ENCODE data around the gene KCNRG. TPM values are rescaled to one million over a fixed set of nuclear protein-coding genes. Genes with fewer than 3 reads are reported as not detected.

The KCNRG gene
- total RNA-seq, 2 experiments from 2014 or later = 0.27 to 0.70 TPM

- H3K36me3 Mint-ChIP-seq (ENCODE audit: low read depth) = peaks cover 78% of the 10 kb centered on the region
- no peak overlapping the region for H3K27ac Mint-ChIP-seq
- ATAC-seq (ENCODE audit: poor library complexity) = no peak
- POLR2A ChIA-PET = interaction anchor here (3.0 kb wide), 1 partner anchor 15 kb away, joined by 14 read pairs; the partner anchor contains the start of gene TRIM13
- no peak overlapping the region for H3K4me3 Mint-ChIP-seq
- DNase-seq = no peak
- CTCF ChIA-PET = no interaction called here
- intact Hi-C loops (cut with DNase I, micrococcal nuclease) = loop anchor here in 1 of 2 experiments (5.0 kb wide), 1 partner anchor 40 kb away; no protein-coding TSS in a partner anchor
- Histone ChIP-seq H3K27ac (ENCODE audit: low read depth in 1 of 2, low read length in 2 of 2) (no peak overlapping the region), H3K9me3 (ENCODE audit: control insufficient read depth in 1 of 2, insufficient read depth in 1 of 2, low read length in 2 of 2) (no peaks in the 10 kb centered on the region), H3K4me1 (ENCODE audit: insufficient read depth, low read length) (peaks cover 6% of the 10 kb centered on the region), H3K27me3 (ENCODE audit: control insufficient read depth in 1 of 2, insufficient read depth in 2 of 2, low read length in 2 of 2) (no peaks in the 10 kb centered on the region), H3K4me3 (ENCODE audit: low read length) (no peak overlapping the region), H3K36me3 (ENCODE audit: insufficient read depth, low read length) (peaks cover 55% of the 10 kb centered on the region)
- H3K4me1 Mint-ChIP-seq (ENCODE audit: low read depth) = peaks cover 56% of the 10 kb centered on the region
- H3K27me3 Mint-ChIP-seq = no peaks in the 10 kb centered on the region
- no peak for TF ChIP-seq CTCF (IDR thresholded peaks at IDR 0.05)
- H3K9me3 Mint-ChIP-seq = no peaks in the 10 kb centered on the region
Measured at GRCh38 chr13:50012396-50013169, 2.7 kb upstream of the KCNRG start.

- H3K4me1 Mint-ChIP-seq (ENCODE audit: low read depth) = peaks cover 56% of the 10 kb centered on the region
- Histone ChIP-seq H3K36me3 (ENCODE audit: insufficient read depth, low read length) (peaks cover 59% of the 10 kb centered on the region), H3K27ac (ENCODE audit: low read depth in 1 of 2, low read length in 2 of 2) (no peak overlapping the region), H3K9me3 (ENCODE audit: control insufficient read depth in 1 of 2, insufficient read depth in 1 of 2, low read length in 2 of 2) (no peaks in the 10 kb centered on the region), H3K4me3 (ENCODE audit: low read length) (no peak overlapping the region), H3K4me1 (ENCODE audit: insufficient read depth, low read length) (peaks cover 2% of the 10 kb centered on the region), H3K27me3 (ENCODE audit: control insufficient read depth in 1 of 2, insufficient read depth in 2 of 2, low read length in 2 of 2) (no peaks in the 10 kb centered on the region)
- ChIA-PET CTCF (interaction anchor here (2.2 kb wide), 1 partner anchor 17 kb away, joined by 11 read pairs; the partner anchor contains the start of gene TRIM13), POLR2A (interaction anchor here (0.7 to 1.2 kb wide), 5 partner anchors 11 to 68 kb away, joined by 3 to 12 read pairs (median 3); partner anchors contain the start of gene TRIM13)
- H3K9me3 Mint-ChIP-seq = no peaks in the 10 kb centered on the region
- no peak for TF ChIP-seq CTCF (IDR thresholded peaks at IDR 0.05)
- H3K27me3 Mint-ChIP-seq = no peaks in the 10 kb centered on the region
- H3K27ac Mint-ChIP-seq = peak overlapping the region; percentile 64
- H3K4me3 Mint-ChIP-seq = no peak overlapping the region
- DNase-seq (no peak), ATAC-seq (ENCODE audit: poor library complexity) (no peak)
- intact Hi-C loops (cut with DNase I, micrococcal nuclease) = loop anchor here in 1 of 2 experiments (5.0 kb wide), 1 partner anchor 38 kb away; no protein-coding TSS in a partner anchor
- H3K36me3 Mint-ChIP-seq (ENCODE audit: low read depth) = peaks cover 84% of the 10 kb centered on the region
Measured at GRCh38 chr13:50014386-50014785, 858 bp upstream of the KCNRG start.

- Mint-ChIP-seq H3K4me1 (ENCODE audit: low read depth) (peaks cover 50% of the 10 kb centered on the region), H3K36me3 (ENCODE audit: low read depth) (peaks cover 80% of the 10 kb centered on the region), H3K27me3 (no peaks in the 10 kb centered on the region), H3K4me3 (no peak overlapping the region), H3K27ac (peak overlapping the region; percentile 64), H3K9me3 (no peaks in the 10 kb centered on the region)
- TF ChIP-seq CTCF (IDR thresholded peaks at IDR 0.05) = no peak
- peaks cover 2% of the 10 kb centered on the region for H3K4me1 ChIP-seq (ENCODE audit: insufficient read depth, low read length)
- no peak overlapping the region for H3K27ac ChIP-seq (ENCODE audit: low read depth in 1 of 2, low read length in 2 of 2)
- DNase-seq (no peak), ATAC-seq (ENCODE audit: poor library complexity) (no peak)
- H3K27me3 ChIP-seq (ENCODE audit: control insufficient read depth in 1 of 2, insufficient read depth in 2 of 2, low read length in 2 of 2) = no peaks in the 10 kb centered on the region
- POLR2A ChIA-PET = interaction anchor here (0.8 kb wide), 1 partner anchor 18 kb away, joined by 3 read pairs; no protein-coding TSS in a partner anchor
- CTCF ChIA-PET = interaction anchor here (2.2 kb wide), 1 partner anchor 19 kb away, joined by 11 read pairs; the partner anchor contains the start of gene TRIM13
- no peaks in the 10 kb centered on the region for H3K9me3 ChIP-seq (ENCODE audit: control insufficient read depth in 1 of 2, insufficient read depth in 1 of 2, low read length in 2 of 2)
- intact Hi-C loops (cut with DNase I, micrococcal nuclease) = no loop called here
- H3K36me3 ChIP-seq (ENCODE audit: insufficient read depth, low read length) = peaks cover 60% of the 10 kb centered on the region
- no peak overlapping the region for H3K4me3 ChIP-seq (ENCODE audit: low read length)
Measured at GRCh38 chr13:50015750-50016149, 506 bp downstream of the KCNRG start.

Measured in CD4-positive, alpha-beta T cell (primary cell).